B cell (primary cell): ENCODE results near the gene MTERF2.

Experiments used
- CTCF ChIP-seq: fragments of 200-600 bp; IDR thresholded peaks from one replicate; pipeline ENCODE4 v1.8.0; 2022; ENCODE audit warnings: antibody characterized with exemption, mild to moderate bottlenecking
- EZH2 ChIP-seq: IDR thresholded peaks from 2 replicates; pipeline ENCODE4 v1.6.1; 2012; ENCODE audit warnings: borderline replicate concordance, low read depth, mild to moderate bottlenecking, moderate library complexity, low read length; ENCODE audit not compliant: insufficient read depth, poor library complexity, severe bottlenecking

DNA sequence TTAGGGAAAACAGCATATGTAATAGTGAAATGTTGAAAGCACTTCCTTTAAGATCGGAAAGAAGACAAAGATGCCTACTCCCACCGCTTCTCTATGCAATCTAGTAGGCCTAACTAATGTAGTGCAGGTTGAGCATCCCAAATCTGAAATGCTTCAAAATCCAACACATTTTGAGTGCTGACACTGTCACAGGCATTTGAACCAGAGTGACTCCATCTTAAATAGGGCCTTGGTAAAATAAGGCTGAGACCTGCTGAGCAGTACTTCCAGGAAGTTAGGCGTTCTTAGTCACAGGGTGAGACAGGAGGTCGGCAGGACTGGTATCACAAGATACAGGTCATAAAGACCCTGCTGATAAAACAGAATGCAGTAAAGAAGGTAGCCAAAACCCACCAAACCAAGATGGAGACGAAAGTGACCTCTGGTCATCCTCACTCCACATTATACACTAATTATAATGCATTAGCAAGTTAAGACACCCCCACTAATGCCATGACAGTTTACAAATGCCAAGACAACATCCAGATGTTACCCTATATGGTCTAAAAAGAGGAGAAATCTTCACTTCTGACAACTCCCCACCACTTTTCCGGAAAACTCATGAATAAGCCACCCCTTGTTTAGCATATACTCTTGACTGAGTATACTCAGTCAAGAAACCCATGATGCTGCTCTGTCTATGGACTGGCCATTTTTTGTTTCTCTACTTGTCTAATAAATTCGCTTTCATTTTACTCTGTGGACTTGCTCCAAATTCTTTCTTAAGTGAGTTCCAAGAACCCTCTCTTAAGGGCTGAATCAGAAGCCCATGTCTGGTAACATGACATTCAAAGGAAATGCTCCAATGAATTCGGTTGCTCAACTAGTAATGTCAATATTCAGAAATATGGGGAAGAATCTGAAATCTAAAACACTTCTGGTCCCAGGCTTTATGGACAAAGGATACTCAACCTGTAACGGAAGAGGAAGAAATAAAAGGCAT, 47.1 kb upstream of the MTERF2 start:
- TF ChIP-seq EZH2 (no peak), CTCF (no peak)
